HG02642 (cell line): ENCODE results near the gene SORCS2.

Experiments
- ATAC-seq: cut with Tn5 transposase; IDR thresholded peaks from one replicate; pipeline ENCODE4 v1.9.1; 2021; ENCODE audit warnings: mild to moderate bottlenecking; ENCODE audit not compliant: unreplicated experiment, poor library complexity

SORCS2 gene

GRCh38 chr4:7753931-7754465 is 561.7 kb downstream of the SORCS2 start:
- ATAC-seq, result no peak

DNA sequence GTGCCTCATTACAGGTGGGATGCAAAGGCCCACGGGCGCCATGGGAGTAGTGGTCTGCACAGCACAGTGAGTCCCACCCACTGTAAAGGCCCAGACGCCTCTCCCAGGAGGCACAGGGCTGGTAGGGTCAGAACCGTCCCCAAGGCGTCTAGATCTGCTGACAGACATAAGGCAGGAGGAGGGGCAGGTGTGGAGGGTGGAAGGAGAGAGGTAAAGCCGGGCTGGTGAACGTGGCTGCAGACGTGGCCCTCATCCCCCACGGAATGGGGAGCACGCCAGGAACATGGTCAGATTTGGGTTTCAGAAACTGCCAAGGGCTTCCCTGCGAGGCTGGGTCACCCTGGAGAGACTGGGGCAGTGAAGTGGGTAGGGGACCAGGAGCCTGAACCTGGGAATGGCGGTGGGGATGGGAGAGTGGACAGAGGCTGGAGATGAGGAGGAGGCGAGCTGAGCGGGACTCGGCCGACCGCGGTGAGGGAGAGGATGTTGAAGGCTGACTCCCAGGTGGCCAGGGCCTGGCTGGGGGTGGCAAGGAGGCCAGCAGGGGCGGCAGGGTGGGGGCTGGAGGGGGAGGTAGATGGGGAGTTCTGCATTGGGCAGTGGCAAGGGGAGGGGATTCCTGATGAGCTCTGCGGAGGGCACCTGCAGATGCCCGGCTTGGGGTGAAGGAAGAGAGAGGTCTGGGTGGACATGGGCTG is 562.4 kb downstream of the SORCS2 start:
- ATAC-seq, result no peak

DNA sequence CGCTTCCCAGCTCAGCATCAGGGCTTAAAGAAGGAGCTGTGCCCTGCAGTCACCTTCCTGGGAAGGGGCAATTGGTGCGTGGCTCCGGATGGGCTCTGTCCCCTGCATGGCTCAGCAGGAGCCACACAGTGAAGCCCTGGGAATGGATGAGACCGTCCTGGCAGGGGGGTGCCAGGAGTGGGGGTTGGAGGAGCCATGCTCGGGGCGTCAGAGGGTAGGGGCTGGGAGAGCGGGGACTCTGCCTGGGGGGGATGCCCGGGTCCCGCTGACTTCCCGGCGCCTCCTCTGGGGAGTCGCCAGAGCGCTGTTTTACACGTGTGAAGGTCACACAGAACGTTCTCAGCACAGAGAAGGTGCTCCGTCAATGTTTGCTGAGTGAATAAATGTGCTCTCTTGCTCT is 563.2 kb downstream of the SORCS2 start:
- ATAC-seq, result no peak

DNA sequence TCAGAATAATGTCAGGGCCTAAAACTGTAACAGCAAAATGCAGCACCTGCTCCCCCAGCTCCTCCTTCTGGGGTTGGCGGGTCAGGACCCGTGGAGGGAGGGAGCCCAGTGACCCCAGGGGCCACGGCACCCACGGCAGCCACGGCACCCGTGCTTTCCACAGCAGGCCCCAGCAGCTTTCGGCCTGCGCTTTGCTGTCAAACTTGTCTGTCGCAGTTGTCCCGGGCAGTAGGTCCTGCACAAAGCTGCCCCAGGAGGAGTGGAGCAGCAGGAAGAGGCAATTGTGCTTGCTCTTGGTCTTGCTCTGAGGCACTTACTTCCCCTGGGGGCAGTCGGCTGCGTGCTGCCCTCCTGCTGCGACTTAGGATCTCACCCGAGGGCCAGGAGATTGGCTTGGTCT is 563.7 kb downstream of the SORCS2 start:
- no peak for ATAC-seq

- no peak for ATAC-seq
Observed at GRCh38 chr4:7756561-7757355, 564.4 kb downstream of the SORCS2 start.

- ATAC-seq, result no peak
Observed at GRCh38 chr4:7757501-7758471, 565.4 kb downstream of the SORCS2 start.

GRCh38 chr4:7758476-7758875 is 566.1 kb downstream of the SORCS2 start:
- no peak for ATAC-seq

- no peak for ATAC-seq
Observed at GRCh38 chr4:7759216-7759615, 566.9 kb downstream of the SORCS2 start.

DNA sequence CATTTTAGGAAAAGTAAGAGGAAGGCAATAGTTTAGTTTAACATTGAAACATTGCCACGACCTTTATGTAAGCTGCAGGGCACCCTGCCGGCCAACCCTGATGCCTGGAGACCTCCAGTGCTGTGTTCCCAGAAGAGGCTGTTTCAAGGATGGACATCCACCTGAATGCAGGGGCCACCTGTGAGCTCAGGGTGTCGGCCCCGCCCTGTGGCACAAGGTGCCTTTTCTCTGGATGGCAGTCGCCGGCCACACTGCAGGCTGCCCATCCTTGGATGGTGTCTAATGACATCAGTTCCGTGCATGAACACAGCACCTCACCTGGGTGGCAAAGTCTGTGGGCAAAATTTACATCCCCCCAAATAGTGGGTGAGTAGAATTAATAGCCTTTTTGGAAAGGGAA is 567.3 kb downstream of the SORCS2 start:
- ATAC-seq, result no peak

DNA sequence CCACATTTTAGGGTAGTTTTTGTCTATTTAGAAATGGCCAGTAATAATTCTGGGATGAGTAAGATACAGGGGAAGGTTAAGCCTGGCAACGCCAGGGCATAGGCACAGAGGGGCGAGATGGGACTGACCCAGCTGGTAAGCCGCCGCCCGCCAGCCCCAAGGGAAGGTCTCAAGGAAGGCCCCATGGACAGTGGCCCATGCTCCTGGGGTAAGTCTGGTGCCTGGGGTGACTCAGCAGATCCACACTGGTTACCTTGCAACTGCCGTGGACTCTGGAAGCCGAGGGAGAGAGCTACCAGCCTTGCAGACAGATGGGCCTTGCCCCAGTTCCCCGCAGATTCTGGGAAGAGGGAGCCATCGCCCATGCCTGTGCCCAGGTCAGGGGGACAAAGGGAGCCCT is 567.9 kb downstream of the SORCS2 start:
- no peak for ATAC-seq

DNA sequence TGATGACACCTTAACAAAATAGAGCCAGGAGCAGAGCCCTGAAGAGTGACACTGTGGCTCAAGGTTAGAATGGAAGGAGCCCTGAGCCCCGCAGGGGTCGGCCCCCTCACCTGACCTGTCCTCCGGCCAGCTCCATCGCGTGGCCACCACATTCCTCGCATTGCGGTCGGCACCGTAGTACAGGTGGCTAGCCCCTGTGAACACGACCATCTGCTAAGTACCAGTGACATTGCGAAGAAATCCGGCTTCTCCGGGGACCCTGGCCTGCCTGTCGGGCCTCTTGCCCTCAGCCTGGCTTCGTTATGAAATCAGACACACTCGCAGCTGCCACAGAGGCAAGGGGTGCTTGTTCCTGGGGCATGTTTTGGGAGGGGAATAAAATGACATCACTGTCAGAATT is 568.4 kb downstream of the SORCS2 start:
- no peak for ATAC-seq

DNA sequence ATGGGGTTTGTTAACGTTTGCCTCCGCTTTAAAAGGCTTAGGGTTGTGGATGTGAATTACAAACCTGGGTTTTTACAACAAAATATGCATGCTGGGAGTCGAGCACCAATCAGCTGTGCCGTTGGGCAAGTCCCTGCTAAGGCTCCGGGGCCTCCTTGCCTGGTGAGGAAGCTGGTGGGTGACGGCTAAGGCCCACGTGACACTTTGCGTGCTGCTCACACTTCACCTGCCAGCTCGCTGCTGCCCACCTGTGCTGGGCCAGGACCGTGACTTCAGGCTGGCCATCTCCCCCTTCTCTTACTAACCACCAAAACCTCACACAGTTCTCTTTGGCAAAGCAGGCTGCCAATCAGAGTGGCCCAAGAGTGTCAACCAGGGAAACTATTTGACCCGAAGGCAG is 569.0 kb downstream of the SORCS2 start:
- ATAC-seq, result no peak

DNA sequence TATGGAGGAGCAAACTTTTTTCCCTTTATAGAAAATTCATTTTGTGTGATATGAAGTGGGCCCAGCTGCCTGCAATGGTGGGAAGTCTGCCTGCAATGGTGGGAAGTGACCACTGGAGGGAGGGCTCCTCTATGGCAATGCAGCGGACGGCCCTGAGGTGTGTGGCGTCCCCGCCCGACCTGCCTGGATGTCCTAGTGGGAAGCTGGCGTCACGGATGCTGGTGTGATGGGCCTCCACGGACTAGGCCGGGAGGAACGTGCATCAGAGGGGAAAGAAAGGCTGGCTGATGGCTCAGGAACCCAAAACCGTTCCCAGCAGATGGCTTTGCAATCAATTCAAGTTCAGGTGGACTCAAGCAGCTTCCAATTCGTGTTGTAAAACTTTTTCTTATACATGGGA is 569.4 kb downstream of the SORCS2 start:
- ATAC-seq, result peak; percentile 68

- ATAC-seq, result no peak
Observed at GRCh38 chr4:7762376-7763030, 570.2 kb downstream of the SORCS2 start.

GRCh38 chr4:7763106-7763505 is 570.8 kb downstream of the SORCS2 start:
- no peak for ATAC-seq

DNA sequence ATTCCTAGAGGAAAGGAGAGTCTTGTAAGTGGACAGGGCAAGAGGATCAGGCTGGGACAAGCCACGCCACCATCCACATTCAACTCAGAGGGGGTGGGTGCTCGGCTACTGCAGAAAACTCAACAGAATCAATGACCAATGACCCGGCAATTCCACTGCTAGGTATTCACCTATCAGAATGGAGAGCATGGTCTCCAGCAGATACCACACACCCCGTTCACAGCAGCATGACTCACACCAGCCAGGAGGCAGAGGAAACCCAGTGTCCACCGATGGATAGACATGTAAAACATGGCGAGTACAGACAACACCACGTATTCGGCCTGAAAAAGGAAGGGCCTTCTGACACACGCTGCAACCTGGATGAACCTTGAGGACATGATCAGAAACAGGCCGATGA is 571.5 kb downstream of the SORCS2 start:
- no peak for ATAC-seq

DNA sequence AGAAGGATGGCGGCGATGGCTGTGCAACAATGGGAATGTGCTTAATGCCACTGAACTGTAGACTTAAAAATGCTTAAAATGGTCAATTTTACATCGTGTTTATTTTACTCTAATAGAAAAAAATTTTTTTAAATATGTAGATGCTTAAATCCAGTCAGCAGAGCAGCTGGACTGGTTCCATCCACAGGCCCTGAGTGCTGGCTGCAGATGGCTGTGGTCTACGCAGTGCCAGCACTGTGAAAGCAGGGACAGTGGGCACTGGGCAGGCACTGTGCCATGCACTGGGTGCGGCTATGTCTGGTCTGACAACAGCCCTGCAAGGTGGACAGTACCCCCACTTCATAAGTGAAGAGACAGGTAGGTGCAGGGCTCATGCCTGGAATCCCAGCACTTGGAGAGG is 572.1 kb downstream of the SORCS2 start:
- no peak for ATAC-seq

DNA sequence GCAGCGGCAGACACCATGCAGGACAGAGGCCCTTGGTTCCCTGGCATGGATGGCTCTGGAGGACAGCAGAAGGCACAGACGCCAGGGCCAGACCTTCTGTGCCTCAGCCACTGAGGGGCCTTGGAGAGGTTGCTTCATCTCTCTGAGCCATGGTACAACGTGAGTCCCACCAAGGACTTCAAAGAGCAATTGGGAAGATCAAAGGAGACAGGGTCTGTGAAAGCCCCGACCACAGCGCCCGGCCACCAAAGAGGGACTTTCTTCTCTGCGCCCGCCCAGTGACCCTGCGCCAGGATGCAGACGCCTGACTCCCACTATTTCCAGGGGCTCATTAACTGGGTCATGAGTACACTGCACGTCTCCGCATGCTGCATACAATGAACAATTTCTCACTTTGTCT is 573.3 kb downstream of the SORCS2 start:
- no peak for ATAC-seq

DNA sequence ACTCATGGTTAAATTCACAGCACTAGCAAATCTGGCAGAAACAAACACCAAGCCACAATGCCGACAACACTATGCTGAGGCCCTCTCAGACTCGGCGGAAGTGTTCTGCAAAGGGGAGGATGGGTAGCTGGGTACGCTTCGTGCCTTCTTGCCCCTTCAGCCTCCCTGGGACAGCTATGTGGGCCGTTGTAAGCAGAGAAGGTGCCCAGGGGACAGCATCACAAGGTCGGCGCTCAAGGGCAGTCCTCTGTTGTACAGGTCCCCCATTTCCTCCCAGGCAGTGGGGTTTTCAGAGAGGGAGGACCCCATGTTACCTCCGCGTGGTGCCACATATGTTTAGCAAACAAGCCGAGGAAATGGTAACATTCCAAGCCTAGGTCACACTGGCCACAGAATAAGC is 573.7 kb downstream of the SORCS2 start:
- ATAC-seq, result no peak
